GM20000 (cell line): Measurements from ENCODE around the gene CADPS.

Experiments
- DNase-seq: peaks from one replicate; pipeline ENCODE4 v3.0.0; 2012; ENCODE audit warnings: low spot score
- CTCF ChIP-seq: IDR thresholded peaks from 2 replicates; pipeline ENCODE4 v1.5.1; 2012; ENCODE audit warnings: mild to moderate bottlenecking, control low read depth; ENCODE audit errors: extremely low read depth, missing control alignments

CADPS gene

GRCh38 chr3:62911526-62911925 is 36.3 kb upstream of the CADPS start:
- no peak for DNase-seq

GRCh38 chr3:62905331-62905730 is 30.1 kb upstream of the CADPS start:
- no peak for TF ChIP-seq CTCF
- DNase-seq: no peak

More at GRCh38 chr3:62911526-62911925, 36.3 kb upstream of the CADPS start:
- no peak for TF ChIP-seq CTCF

- no peak for DNase-seq
- no peak for TF ChIP-seq CTCF
Observed at GRCh38 chr3:62898530-62899496, 23.6 kb upstream of the CADPS start.

GRCh38 chr3:62895901-62896300 is 20.7 kb upstream of the CADPS start:
- DNase-seq: no peak
- TF ChIP-seq CTCF: no peak

- no peak for DNase-seq
- TF ChIP-seq CTCF: no peak
Observed at GRCh38 chr3:62892951-62893350, 17.7 kb upstream of the CADPS start.

- no peak for DNase-seq
- TF ChIP-seq CTCF: no peak
Observed at GRCh38 chr3:62892045-62892444, 16.8 kb upstream of the CADPS start.

- DNase-seq: no peak
- TF ChIP-seq CTCF: no peak
Observed at GRCh38 chr3:62888778-62889177, 13.6 kb upstream of the CADPS start.
